B cell (primary cell): ENCODE results near the gene RRBP1. TPM values are rescaled to one million over a fixed set of nuclear protein-coding genes. Genes with fewer than 3 reads are reported as not detected.

Experiments used
- ATAC-seq: fragments of 200-7000 bp; cut with Tn5 transposase; one replicate; pipeline ENCODE4 v1.10.0; 2021; ENCODE audit warnings: low read depth, mild to moderate bottlenecking, moderate number of reproducible peaks, moderate library complexity
- CTCF ChIA-PET: fragments of 350-600 bp; sonication (Branson Sonifier 250); formaldehyde crosslinking; loops from one replicate; lab custom pipeline; 2021; ENCODE audit warnings: antibody characterized with exemption, inconsistent platforms; lab: Charles Lee
- POLR2A ChIA-PET: fragments of 350-600 bp; sonication (Branson Sonifier 250); formaldehyde crosslinking; loops from one replicate; lab custom pipeline; 2021; ENCODE audit warnings: antibody characterized with exemption; lab: Charles Lee
- DNase-seq: peaks from one replicate; pipeline ENCODE4 v3.0.0; 2013
- H2AFZ ChIP-seq: 2 replicates; pipeline ENCODE4 v1.6.1; 2012; ENCODE audit warnings: mild to moderate bottlenecking, low read depth, low read length; ENCODE audit not compliant: insufficient read depth, poor library complexity, severe bottlenecking
- H3K27ac ChIP-seq, 2 donors: 1 replicate in 1 of 2; 2 replicates in 1 of 2; pipeline ENCODE4 v1.5.1; 2012 to 2013; ENCODE audit warnings: low read length in 2 of 2, mild to moderate bottlenecking in 2 of 2, moderate library complexity in 1 of 2
- H3K27me3 ChIP-seq, 4 experiments: fragments of 200-600 bp in 1 of 4; sonication (generic) in 1 of 4; replicated peaks in 1 of 4; 1 replicate in 2 of 4; 2 replicates in 2 of 4; pipeline versions ENCODE4 v1.6.1 to v1.7.0; 2013 to 2016; ENCODE audit warnings: low read length in 3 of 4, mild to moderate bottlenecking in 2 of 4, mixed read lengths in 1 of 4, moderate library complexity in 1 of 4; ENCODE audit not compliant: insufficient read depth in 4 of 4, control insufficient read depth in 3 of 4; ENCODE audit errors: control extremely low read depth in 1 of 4
- H3K36me3 ChIP-seq, 2 experiments: replicated peaks in 1 of 2; 1 replicate in 1 of 2; 2 replicates in 1 of 2; pipeline versions ENCODE4 v1.6.1 to v1.7.1; 2013; ENCODE audit warnings: low read length in 1 of 2; ENCODE audit not compliant: insufficient read depth in 2 of 2, control insufficient read depth in 1 of 2; ENCODE audit errors: control extremely low read depth in 1 of 2, extremely low read depth in 1 of 2
- H3K4me1 ChIP-seq, 2 donors: fragments of 200-600 bp in 1 of 2; sonication (generic) in 1 of 2; 1 replicate in 1 of 2; 2 replicates in 1 of 2; pipeline versions ENCODE4 v1.5.1 to v1.6.1; 2013 to 2017; ENCODE audit warnings: low read length in 2 of 2; ENCODE audit not compliant: control insufficient read depth in 2 of 2, insufficient read depth in 2 of 2
- H3K4me2 ChIP-seq: replicated peaks from 2 replicates; pipeline ENCODE3; 2012; ENCODE audit warnings: mild to moderate bottlenecking, low read depth, low read length; ENCODE audit not compliant: poor library complexity, severe bottlenecking
- H3K4me3 ChIP-seq, 5 experiments: fragments of 200-600 bp in 1 of 5; sonication (generic) in 1 of 5; 1 replicate in 3 of 5; 2 replicates in 2 of 5; pipeline versions ENCODE4 v1.5.1 to v1.7.0; 2011 to 2016; ENCODE audit warnings: low read length in 4 of 5, mild to moderate bottlenecking in 4 of 5, low read depth in 2 of 5, control low read depth in 1 of 5, moderate library complexity in 1 of 5; ENCODE audit not compliant: insufficient read depth in 1 of 5; ENCODE audit errors: control extremely low read depth in 1 of 5, extremely low read depth in 1 of 5
- H3K79me2 ChIP-seq: fragments of 200-600 bp; sonication (generic); one replicate; pipeline ENCODE4 v1.6.0; 2016; ENCODE audit warnings: low read length; ENCODE audit not compliant: control insufficient read depth, insufficient read depth
- H3K9ac ChIP-seq: fragments of 200-600 bp; sonication (generic); 2 replicates; pipeline ENCODE4 v1.6.1; 2017; ENCODE audit warnings: mild to moderate bottlenecking, low read length, moderate library complexity
- H3K9me3 ChIP-seq, 3 donors: one replicate each; pipeline versions ENCODE4 v1.6.1 to v1.7.1; 2013; ENCODE audit warnings: low read length in 2 of 3; ENCODE audit not compliant: control insufficient read depth in 2 of 3, insufficient read depth in 1 of 3; ENCODE audit errors: control extremely low read depth in 1 of 3
- H4K20me1 ChIP-seq: 2 replicates; pipeline ENCODE4 v1.6.0; 2012; ENCODE audit warnings: mild to moderate bottlenecking, low read length; ENCODE audit not compliant: insufficient read depth, control insufficient read depth, poor library complexity, severe bottlenecking
- H3K27ac Mint-ChIP-seq: one replicate; pipeline ENCODE4 v1.8.0; 2021; ENCODE audit warnings: mixed read lengths
- H3K27me3 Mint-ChIP-seq: one replicate; pipeline ENCODE4 v1.8.0; 2021; ENCODE audit warnings: mixed read lengths
- H3K4me1 Mint-ChIP-seq: one replicate; pipeline ENCODE4 v1.8.0; 2021; ENCODE audit warnings: mixed read lengths
- H3K4me3 Mint-ChIP-seq: one replicate; pipeline ENCODE4 v1.8.0; 2021; ENCODE audit warnings: mixed read lengths
- H3K9me3 Mint-ChIP-seq: one replicate; pipeline ENCODE4 v1.8.0; 2022; ENCODE audit warnings: mixed read lengths; ENCODE audit not compliant: insufficient read depth
- EZH2 ChIP-seq: IDR thresholded peaks from 2 replicates; pipeline ENCODE4 v1.6.1; 2012; ENCODE audit warnings: borderline replicate concordance, low read depth, mild to moderate bottlenecking, moderate library complexity, low read length; ENCODE audit not compliant: insufficient read depth, poor library complexity, severe bottlenecking
- WGBS: methylation state at CpG from one replicate; pipeline ENCODE4 v1.1.5; 2013; ENCODE audit warnings: missing lambda C conversion rate; ENCODE audit not compliant: insufficient coverage; 5-methylcytosine and 5-hydroxymethylcytosine counted together
- intact Hi-C: fragments of 100-400 bp; cut with micrococcal nuclease; formaldehyde crosslinking; loops from one replicate; pipeline ENCODE4 v1.10.0; 2022
- polyA plus RNA-seq: library from polyadenylated mRNA; depleted of rRNA; stranded (reverse); fragments of >200 nt; gene quantifications from 2 replicates; pipeline ENCODE4 v1.2.3, GENCODE V29; 2012
- total RNA-seq, 2 donors: library from RNA; stranded (reverse); fragments of 120-200 nt in 1 of 2; gene quantifications; 1 replicate in 1 of 2; 2 replicates in 1 of 2; pipeline versions ENCODE4 v1.2.3 to v1.2.4, GENCODE V29; 2013 to 2022
- TF ChIP-seq, protein P1 (sequence below): fragments of 200-600 bp; IDR thresholded peaks from one replicate; pipeline ENCODE4 v1.8.0; 2022; ENCODE audit warnings: antibody characterized with exemption, mild to moderate bottlenecking

RRBP1 gene
- total and polyA plus RNA-seq, 2 donors (not counting 1 experiment from before 2014, with no cell fraction given) = 10.9 to 27.5 TPM

DNA sequence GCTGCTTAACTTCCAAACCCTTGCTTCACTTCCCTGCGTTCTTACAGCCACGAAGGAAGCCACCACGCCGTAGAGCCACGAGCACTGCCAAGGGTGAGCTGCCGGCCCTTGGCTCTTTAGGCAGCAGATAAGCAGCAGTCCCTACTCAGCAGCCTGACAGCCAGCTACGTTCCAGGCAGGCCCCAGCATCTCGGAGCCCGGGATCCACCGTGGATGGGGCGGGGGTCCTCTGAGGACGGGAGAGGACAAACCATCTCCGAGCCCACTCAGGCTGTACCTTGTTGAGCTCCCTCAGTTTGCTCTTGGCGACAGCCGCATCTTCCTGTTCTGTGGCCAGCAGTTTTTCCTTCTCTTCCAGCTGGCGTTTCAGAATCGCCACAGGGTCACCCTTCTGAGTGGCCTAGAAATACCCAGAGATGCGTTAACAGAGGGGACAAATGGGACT, 40.5 kb downstream of the RRBP1 start:
- Histone ChIP-seq H3K27ac (no peak overlapping the region), H3K4me3 (no peak overlapping the region), H4K20me1 (no peaks in the 10 kb centered on the region), H3K36me3 (peaks cover 0 to 19% of the 10 kb centered on the region in 2 experiments), H3K9ac (no peak overlapping the region), H2AFZ (no peak overlapping the region), H3K4me2 (no peak overlapping the region), H3K27me3 (no peaks in the 10 kb centered on the region), H3K79me2 (peaks cover 13% of the 10 kb centered on the region), H3K4me1 (peaks cover 5 to 14% of the 10 kb centered on the region in 2 donors), H3K9me3 (no peaks in the 10 kb centered on the region)
- ATAC-seq (no peak), DNase-seq (no peak)
- Mint-ChIP-seq H3K27me3 (no peaks in the 10 kb centered on the region), H3K27ac (no peak overlapping the region), H3K4me3 (no peak overlapping the region), H3K4me1 (peaks cover 11% of the 10 kb centered on the region), H3K9me3 (no peaks in the 10 kb centered on the region)
- POLR2A ChIA-PET = no interaction called here
- intact Hi-C loops = loop anchor here (10.0 kb wide), 1 partner anchor 137 kb away; no protein-coding TSS in a partner anchor
- TF ChIP-seq, protein P1, sequence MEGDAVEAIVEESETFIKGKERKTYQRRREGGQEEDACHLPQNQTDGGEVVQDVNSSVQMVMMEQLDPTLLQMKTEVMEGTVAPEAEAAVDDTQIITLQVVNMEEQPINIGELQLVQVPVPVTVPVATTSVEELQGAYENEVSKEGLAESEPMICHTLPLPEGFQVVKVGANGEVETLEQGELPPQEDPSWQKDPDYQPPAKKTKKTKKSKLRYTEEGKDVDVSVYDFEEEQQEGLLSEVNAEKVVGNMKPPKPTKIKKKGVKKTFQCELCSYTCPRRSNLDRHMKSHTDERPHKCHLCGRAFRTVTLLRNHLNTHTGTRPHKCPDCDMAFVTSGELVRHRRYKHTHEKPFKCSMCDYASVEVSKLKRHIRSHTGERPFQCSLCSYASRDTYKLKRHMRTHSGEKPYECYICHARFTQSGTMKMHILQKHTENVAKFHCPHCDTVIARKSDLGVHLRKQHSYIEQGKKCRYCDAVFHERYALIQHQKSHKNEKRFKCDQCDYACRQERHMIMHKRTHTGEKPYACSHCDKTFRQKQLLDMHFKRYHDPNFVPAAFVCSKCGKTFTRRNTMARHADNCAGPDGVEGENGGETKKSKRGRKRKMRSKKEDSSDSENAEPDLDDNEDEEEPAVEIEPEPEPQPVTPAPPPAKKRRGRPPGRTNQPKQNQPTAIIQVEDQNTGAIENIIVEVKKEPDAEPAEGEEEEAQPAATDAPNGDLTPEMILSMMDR = no peak
- CTCF ChIA-PET = no interaction called here
- WGBS = 97% methylated on average over 18 of the region's 18 CpGs

DNA sequence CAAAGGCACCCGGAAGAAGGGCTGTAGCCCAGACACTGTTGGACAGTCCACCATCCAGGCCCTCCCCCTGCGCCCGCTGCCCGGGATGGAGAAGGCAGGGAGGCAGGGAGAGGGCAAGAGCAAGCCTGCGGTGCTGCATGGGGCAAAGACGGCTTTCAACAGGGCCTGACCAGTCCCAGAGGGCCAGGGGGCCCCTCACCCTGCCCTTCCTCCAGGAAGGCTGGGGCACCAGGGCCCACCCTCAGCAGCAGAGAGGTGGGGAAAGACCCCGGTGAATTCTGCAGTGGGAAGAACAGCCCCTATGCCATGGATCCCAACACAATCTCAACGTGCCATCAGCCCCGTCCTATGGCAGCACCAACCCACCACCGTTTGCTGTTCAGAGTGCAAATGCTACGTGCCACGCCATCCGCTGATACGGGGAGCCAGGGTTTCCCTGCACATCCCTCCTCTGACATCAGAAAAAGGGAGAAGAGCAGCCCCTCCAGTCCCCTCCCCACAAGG, 41.1 kb downstream of the RRBP1 start:
- intact Hi-C loops = loop anchor here (10.0 kb wide), 1 partner anchor 136 kb away; no protein-coding TSS in a partner anchor
- H3K27me3 ChIP-seq = no peaks in the 10 kb centered on the region
- peaks cover 0 to 19% of the 10 kb centered on the region in 2 experiments for H3K36me3 ChIP-seq
- H3K27ac ChIP-seq = no peak overlapping the region
- no peak overlapping the region for H3K9ac ChIP-seq
- ATAC-seq (no peak), DNase-seq (no peak)
- H3K9me3 ChIP-seq = no peaks in the 10 kb centered on the region
- TF ChIP-seq, protein P1 = no peak
- TF ChIP-seq EZH2 = no peak
- no peaks in the 10 kb centered on the region for H3K9me3 Mint-ChIP-seq
- CTCF ChIA-PET = no interaction called here
- H3K27me3 Mint-ChIP-seq = no peaks in the 10 kb centered on the region
- no peak overlapping the region for H2AFZ ChIP-seq
- H4K20me1 ChIP-seq = no peaks in the 10 kb centered on the region
- peaks cover 5 to 20% of the 10 kb centered on the region in 2 donors for H3K4me1 ChIP-seq
- 98% methylated on average over 14 of the region's 14 CpGs for WGBS
- H3K4me2 ChIP-seq = no peak overlapping the region
- POLR2A ChIA-PET = no interaction called here
- H3K4me3 ChIP-seq = no peak overlapping the region
- no peak overlapping the region for H3K4me3 Mint-ChIP-seq
- H3K79me2 ChIP-seq = peaks cover 13% of the 10 kb centered on the region
- H3K4me1 Mint-ChIP-seq = peaks cover 16% of the 10 kb centered on the region
- H3K27ac Mint-ChIP-seq = no peak overlapping the region
